Esophagus squamous epithelium (tissue), 5 donors: Measurements from ENCODE around the gene LOXL4. TPM values are rescaled to one million over a fixed set of nuclear protein-coding genes. Genes with fewer than 3 reads are reported as not detected.

Experiments used
- DNase-seq: peaks from one replicate; lab custom pipeline; 2025; lab: John Stamatoyannopoulos, UW
- H3K27ac ChIP-seq, 4 donors: fragments of 200-600 bp; sonication (generic); one replicate each; pipeline ENCODE4 v1.5.1; 2016 to 2019; ENCODE audit warnings: mild to moderate bottlenecking in 1 of 4
- H3K27me3 ChIP-seq, 4 donors: fragments of 200-600 bp; sonication (generic); 1 replicate in 3 of 4; 2 replicates in 1 of 4; pipeline versions ENCODE4 v1.5.1 to v1.6.0; 2017 to 2021; ENCODE audit warnings: antibody characterized with exemption in 1 of 4
- H3K36me3 ChIP-seq, 3 donors: fragments of 200-600 bp; sonication (generic); one replicate each; pipeline ENCODE4 v1.5.1; 2016 to 2019
- H3K4me1 ChIP-seq, 3 donors: fragments of 200-600 bp; sonication (generic); one replicate each; pipeline ENCODE4 v1.5.1; 2017 to 2019
- H3K4me3 ChIP-seq, 4 donors: fragments of 200-600 bp; sonication (generic); 1 replicate in 3 of 4; 2 replicates in 1 of 4; pipeline ENCODE4 v1.5.1; 2016 to 2019; ENCODE audit warnings: mild to moderate bottlenecking in 2 of 4, moderate library complexity in 1 of 4
- H3K9me3 ChIP-seq, 3 donors: fragments of 200-600 bp; sonication (generic); one replicate each; pipeline ENCODE4 v1.5.1; 2016 to 2019
- POLR2A ChIP-seq, 4 donors: fragments of 450-650 bp; IDR thresholded peaks; one replicate each; pipeline ENCODE4 v1.6.1; 2017; ENCODE audit warnings: antibody characterized with exemption in 4 of 4, mild to moderate bottlenecking in 4 of 4, moderate library complexity in 3 of 4
- WGBS, 2 donors: methylation state at CpG; one replicate each; pipeline ENCODE4 v1.1.5; 2018; 5-methylcytosine and 5-hydroxymethylcytosine counted together
- intact Hi-C: fragments of 100-400 bp; cut with DNase I; formaldehyde crosslinking; loops from one replicate; pipeline ENCODE4 v1.15.0; 2022
- total RNA-seq, 4 donors: library from RNA; depleted of rRNA; stranded (reverse); fragments of >200 nt; gene quantifications; one replicate each; pipeline ENCODE4 v1.1.0, GENCODE V29; 2016
- TF ChIP-seq, protein P1 (sequence below), 6 experiments: fragments of 450-650 bp in 4 of 6; fragments of 200-600 bp in 2 of 6; sonication (generic) in 2 of 6; IDR thresholded peaks; one replicate each; pipeline ENCODE4 v1.5.1; 2016 to 2019; ENCODE audit warnings: antibody characterized with exemption in 6 of 6, mild to moderate bottlenecking in 4 of 6, moderate library complexity in 4 of 6
- donor health status: DM: yes; HTN: yes; CAD: no.

LOXL4 gene
- total RNA-seq, 4 donors from 2014 or later, result 0.19 to 3.5 (median 1.4) TPM

DNA sequence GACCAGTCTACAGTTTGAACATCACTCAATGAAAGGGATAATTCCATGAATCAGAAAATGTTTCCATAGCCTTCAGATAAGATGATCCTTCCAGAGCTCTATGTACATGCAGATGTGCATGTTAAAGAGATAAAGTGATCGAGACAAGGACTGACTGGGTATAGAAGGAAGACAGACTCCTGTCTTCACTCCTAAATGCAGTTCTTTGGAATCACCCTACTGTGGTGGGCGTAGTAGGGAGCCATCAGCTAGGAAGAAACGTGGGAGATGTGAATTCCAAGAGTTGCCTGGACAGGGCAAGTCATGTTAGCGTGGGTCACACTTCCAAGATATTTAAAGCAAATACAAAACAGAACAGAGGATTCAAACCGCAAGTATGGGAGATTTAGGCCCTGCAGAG lies 23.9 kb downstream of the LOXL4 start:
- H3K36me3 ChIP-seq, result peaks cover 0 to 98% (median 25%) of the 10 kb centered on the region in 3 donors
- H3K27ac ChIP-seq, result no peak overlapping the region
- DNase-seq, result no peak
- no peaks in the 10 kb centered on the region for H3K9me3 ChIP-seq
- TF ChIP-seq, protein P1, sequence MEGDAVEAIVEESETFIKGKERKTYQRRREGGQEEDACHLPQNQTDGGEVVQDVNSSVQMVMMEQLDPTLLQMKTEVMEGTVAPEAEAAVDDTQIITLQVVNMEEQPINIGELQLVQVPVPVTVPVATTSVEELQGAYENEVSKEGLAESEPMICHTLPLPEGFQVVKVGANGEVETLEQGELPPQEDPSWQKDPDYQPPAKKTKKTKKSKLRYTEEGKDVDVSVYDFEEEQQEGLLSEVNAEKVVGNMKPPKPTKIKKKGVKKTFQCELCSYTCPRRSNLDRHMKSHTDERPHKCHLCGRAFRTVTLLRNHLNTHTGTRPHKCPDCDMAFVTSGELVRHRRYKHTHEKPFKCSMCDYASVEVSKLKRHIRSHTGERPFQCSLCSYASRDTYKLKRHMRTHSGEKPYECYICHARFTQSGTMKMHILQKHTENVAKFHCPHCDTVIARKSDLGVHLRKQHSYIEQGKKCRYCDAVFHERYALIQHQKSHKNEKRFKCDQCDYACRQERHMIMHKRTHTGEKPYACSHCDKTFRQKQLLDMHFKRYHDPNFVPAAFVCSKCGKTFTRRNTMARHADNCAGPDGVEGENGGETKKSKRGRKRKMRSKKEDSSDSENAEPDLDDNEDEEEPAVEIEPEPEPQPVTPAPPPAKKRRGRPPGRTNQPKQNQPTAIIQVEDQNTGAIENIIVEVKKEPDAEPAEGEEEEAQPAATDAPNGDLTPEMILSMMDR (IDR thresholded peaks at IDR 0.05), result no peak
- no peak for TF ChIP-seq POLR2A (IDR thresholded peaks at IDR 0.05)
- H3K27me3 ChIP-seq, result no peaks in the 10 kb centered on the region
- WGBS, 2 donors, result 56 to 82% methylated on average over 5 of the region's 5 CpGs
- intact Hi-C loops, result no loop called here
- H3K4me1 ChIP-seq, result peaks cover 0 to 5% (median 0%) of the 10 kb centered on the region in 3 donors
- H3K4me3 ChIP-seq, result no peak overlapping the region

DNA sequence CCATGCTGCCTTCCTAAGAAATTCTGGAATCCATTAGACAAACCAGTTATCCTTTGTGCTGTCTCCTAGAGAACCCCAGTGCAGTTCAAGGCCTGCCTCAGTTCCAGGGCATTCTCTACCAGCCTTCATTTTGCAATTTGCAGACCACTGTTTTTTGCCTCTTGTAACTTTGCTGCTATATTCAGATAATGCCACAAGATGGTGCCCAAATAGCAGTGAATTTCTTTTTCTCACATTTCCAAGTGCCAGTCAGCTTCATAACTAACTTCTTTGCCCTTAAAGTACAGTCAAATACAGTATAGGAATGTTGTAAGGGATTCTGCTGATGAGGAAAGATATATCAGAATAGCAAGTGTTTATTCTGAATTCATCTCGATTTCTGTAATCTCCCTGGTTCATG lies 25.2 kb downstream of the LOXL4 start:
- Histone ChIP-seq H3K9me3 (no peaks in the 10 kb centered on the region), H3K27ac (no peak overlapping the region), H3K4me1 (peaks cover 0 to 5% (median 0%) of the 10 kb centered on the region in 3 donors), H3K27me3 (no peaks in the 10 kb centered on the region), H3K36me3 (peaks cover 0 to 98% (median 22%) of the 10 kb centered on the region in 3 donors), H3K4me3 (no peak overlapping the region)
- no peak for TF ChIP-seq POLR2A (IDR thresholded peaks at IDR 0.05)
- TF ChIP-seq, protein P1 (IDR thresholded peaks at IDR 0.05), result peak in 1 of 6 experiments; percentile 30
- intact Hi-C loops, result no loop called here
- DNase-seq, result no peak
- WGBS, 2 donors, result 68 to 78% methylated on average over 1 of the region's 1 CpG

- Histone ChIP-seq H3K4me1 (peaks cover 0 to 15% (median 0%) of the 10 kb centered on the region in 3 donors), H3K27ac (no peak overlapping the region), H3K9me3 (no peaks in the 10 kb centered on the region), H3K36me3 (peaks cover 0 to 98% (median 26%) of the 10 kb centered on the region in 3 donors), H3K4me3 (no peak overlapping the region), H3K27me3 (no peaks in the 10 kb centered on the region)
- WGBS, 2 donors, result 88 to 90% methylated on average over 3 of the region's 3 CpGs
- no peak for DNase-seq
- TF ChIP-seq POLR2A (IDR thresholded peaks at IDR 0.05), result no peak
- TF ChIP-seq, protein P1 (IDR thresholded peaks at IDR 0.05), result no peak
- intact Hi-C loops, result no loop called here
These were observed 27.5 kb downstream of the LOXL4 start for GRCh38 chr10:98240524-98240923.

- DNase-seq, result no peak
- no peaks in the 10 kb centered on the region for H3K9me3 ChIP-seq
- intact Hi-C loops, result no loop called here
- H3K27me3 ChIP-seq, result no peaks in the 10 kb centered on the region
- H3K4me3 ChIP-seq, result no peak overlapping the region
- H3K4me1 ChIP-seq, result peaks cover 0 to 13% (median 0%) of the 10 kb centered on the region in 3 donors
- TF ChIP-seq POLR2A (IDR thresholded peaks at IDR 0.05), result no peak
- no peak overlapping the region for H3K27ac ChIP-seq
- 90 to 96% methylated on average over 1 of the region's 1 CpG for WGBS, 2 donors
- H3K36me3 ChIP-seq, result peaks cover 0 to 95% (median 18%) of the 10 kb centered on the region in 3 donors
These were observed 29.6 kb downstream of the LOXL4 start for GRCh38 chr10:98238391-98238790.

GRCh38 chr10:98236862-98237261 lies 31.1 kb downstream of the LOXL4 start:
- Histone ChIP-seq H3K4me1 (peaks cover 0 to 13% (median 0%) of the 10 kb centered on the region in 3 donors), H3K27me3 (no peaks in the 10 kb centered on the region), H3K36me3 (peaks cover 0 to 87% (median 18%) of the 10 kb centered on the region in 3 donors), H3K9me3 (no peaks in the 10 kb centered on the region), H3K27ac (no peak overlapping the region), H3K4me3 (no peak overlapping the region)
- WGBS, 2 donors, result 87 to 92% methylated on average over 5 of the region's 5 CpGs
- intact Hi-C loops, result no loop called here
- TF ChIP-seq, protein P1 (IDR thresholded peaks at IDR 0.05), result no peak
- TF ChIP-seq POLR2A (IDR thresholded peaks at IDR 0.05), result no peak
- DNase-seq, result no peak
